ENCODE results near the gene SLBP. TPM values are rescaled to one million over a fixed set of nuclear protein-coding genes. Genes with fewer than 3 reads are reported as not detected.

SLBP gene
- total RNA-seq, 6 experiments from 2014 or later, result 44.7 to 61.9 (median 58.4) TPM

DNA sequence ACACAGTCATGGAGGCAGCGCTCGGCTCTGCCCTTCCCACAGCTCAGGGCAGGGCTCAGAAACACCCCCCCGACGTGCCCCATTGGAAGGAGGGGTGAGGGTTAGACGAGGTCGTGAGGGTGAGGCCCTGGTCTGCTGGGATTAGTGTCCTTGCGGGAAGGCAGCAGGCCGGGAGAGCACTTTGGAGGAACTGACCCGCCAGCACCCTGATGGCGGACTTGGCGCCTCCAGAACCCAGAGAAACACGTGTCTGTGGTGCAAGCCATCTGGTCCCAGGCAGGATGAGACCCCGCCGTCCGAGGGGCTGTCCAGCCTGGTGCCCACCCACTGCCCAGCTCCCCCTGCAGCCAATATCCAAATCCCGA is 35.5 kb upstream of the SLBP start:
- Mint-ChIP-seq H3K4me1 (ENCODE audit: low read depth) (no peaks in the 10 kb centered on the region), H3K9me3 (no peaks in the 10 kb centered on the region), H3K27ac (no peak overlapping the region), H3K4me3 (no peak overlapping the region), H3K27me3 (ENCODE audit: insufficient read depth) (peaks cover 2% of the 10 kb centered on the region; the same call in 1 of the 2 replicates), H3K36me3 (ENCODE audit: low read depth) (0 out of 2 replicates have a peak, but pooled peaks cover 4% of the 10 kb centered on the region)
- TF ChIP-seq, protein P1, sequence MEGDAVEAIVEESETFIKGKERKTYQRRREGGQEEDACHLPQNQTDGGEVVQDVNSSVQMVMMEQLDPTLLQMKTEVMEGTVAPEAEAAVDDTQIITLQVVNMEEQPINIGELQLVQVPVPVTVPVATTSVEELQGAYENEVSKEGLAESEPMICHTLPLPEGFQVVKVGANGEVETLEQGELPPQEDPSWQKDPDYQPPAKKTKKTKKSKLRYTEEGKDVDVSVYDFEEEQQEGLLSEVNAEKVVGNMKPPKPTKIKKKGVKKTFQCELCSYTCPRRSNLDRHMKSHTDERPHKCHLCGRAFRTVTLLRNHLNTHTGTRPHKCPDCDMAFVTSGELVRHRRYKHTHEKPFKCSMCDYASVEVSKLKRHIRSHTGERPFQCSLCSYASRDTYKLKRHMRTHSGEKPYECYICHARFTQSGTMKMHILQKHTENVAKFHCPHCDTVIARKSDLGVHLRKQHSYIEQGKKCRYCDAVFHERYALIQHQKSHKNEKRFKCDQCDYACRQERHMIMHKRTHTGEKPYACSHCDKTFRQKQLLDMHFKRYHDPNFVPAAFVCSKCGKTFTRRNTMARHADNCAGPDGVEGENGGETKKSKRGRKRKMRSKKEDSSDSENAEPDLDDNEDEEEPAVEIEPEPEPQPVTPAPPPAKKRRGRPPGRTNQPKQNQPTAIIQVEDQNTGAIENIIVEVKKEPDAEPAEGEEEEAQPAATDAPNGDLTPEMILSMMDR (IDR thresholded peaks at IDR 0.05), result no peak
- no peak for DNase-seq

DNA sequence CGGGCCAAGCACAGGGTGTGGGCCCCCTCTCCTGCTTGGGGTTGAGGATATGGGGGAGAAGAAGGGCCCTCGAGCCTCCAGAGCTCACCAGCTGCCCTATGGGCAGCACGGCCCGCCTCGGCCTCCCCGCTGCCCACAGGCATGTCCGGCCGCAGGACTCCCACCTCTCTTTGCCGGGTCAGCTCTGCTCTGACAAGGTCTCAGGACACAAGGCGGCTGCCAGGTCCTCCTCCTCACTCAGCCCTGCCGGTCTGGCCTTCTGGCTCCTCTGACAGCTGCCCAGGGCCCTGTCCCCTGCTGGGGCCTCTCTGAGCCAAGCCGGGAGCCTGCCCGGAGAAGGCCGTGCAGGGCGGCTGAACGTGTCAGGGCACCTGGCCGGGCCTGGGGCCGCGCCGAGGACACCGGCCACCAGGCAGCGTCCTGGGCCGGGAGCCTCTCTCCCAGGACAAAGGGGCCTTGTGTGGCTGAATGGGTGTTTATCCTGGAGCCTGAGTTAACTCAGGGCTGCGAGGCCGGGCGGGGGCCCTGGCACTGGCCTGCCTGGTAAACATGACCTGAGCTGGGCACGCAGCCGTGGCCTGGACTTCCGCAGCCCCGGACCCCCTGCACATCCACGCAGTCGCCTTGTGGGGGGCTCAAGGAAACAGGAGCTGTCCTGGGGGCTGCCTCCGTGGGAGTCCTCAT is 34.9 kb upstream of the SLBP start:
- Mint-ChIP-seq H3K36me3 (ENCODE audit: low read depth) (0 out of 2 replicates have a peak, but pooled peaks cover 4% of the 10 kb centered on the region), H3K9me3 (no peaks in the 10 kb centered on the region), H3K27me3 (ENCODE audit: insufficient read depth) (peaks cover 2% of the 10 kb centered on the region; the same call in 1 of the 2 replicates), H3K27ac (no peak overlapping the region), H3K4me3 (no peak overlapping the region), H3K4me1 (ENCODE audit: low read depth) (no peaks in the 10 kb centered on the region)
- TF ChIP-seq, protein P1 (IDR thresholded peaks at IDR 0.05), result no peak
- DNase-seq, result no peak

DNA sequence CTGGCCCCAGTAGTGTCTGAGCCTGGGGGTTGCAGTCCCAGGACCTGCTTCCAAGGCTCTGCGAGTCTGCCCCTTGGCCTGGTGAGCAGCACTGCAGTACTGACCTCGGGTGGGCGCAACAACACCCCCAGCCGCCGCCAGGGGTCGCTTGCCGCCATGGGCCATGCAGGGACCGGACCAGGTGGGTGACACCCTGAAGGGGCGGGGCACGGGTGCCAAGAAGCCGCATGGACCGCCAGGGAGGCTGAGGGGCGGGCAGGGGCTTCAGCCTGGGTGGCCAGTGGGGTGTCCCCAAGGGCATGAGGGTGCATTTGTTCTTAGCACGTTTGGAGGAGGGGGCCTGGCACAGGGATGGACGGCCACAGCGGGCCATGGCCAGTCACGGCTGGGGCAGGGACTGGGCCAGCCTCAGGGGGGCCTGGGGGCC is 34.2 kb upstream of the SLBP start:
- peak; percentile 65 for DNase-seq
- Mint-ChIP-seq H3K4me3 (no peak overlapping the region), H3K27ac (no peak overlapping the region), H3K27me3 (ENCODE audit: insufficient read depth) (peaks cover 2% of the 10 kb centered on the region; the same call in 1 of the 2 replicates), H3K9me3 (no peaks in the 10 kb centered on the region), H3K36me3 (ENCODE audit: low read depth) (0 out of 2 replicates have a peak, but pooled peaks cover 4% of the 10 kb centered on the region), H3K4me1 (ENCODE audit: low read depth) (no peaks in the 10 kb centered on the region)
- TF ChIP-seq, protein P1 (IDR thresholded peaks at IDR 0.05), result peak; percentile 95

DNA sequence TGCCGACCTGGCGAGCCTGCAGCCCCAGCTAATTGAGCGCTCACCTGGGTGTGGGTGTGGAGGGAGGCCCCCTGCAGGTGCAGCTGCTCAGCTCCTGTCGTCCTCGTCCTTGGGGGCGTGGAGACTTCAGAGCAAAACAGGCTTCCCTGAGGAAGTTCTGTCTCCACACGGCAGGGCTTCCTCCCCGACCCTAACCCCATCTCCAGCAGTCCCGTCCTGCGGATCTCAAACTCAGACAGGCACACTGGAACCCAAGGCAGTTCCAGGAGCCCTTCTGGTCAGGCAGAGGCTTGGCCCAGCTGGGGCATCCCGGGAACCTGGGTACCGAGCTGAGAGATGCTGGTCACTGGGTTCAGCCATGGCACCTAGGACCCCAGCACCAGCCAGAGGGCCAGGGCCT is 33.6 kb upstream of the SLBP start:
- Mint-ChIP-seq H3K27me3 (ENCODE audit: insufficient read depth) (peaks cover 2% of the 10 kb centered on the region; the same call in 1 of the 2 replicates), H3K9me3 (no peaks in the 10 kb centered on the region), H3K4me1 (ENCODE audit: low read depth) (no peaks in the 10 kb centered on the region), H3K4me3 (no peak overlapping the region), H3K36me3 (ENCODE audit: low read depth) (peaks cover 7% of the 10 kb centered on the region; the same call in 1 of the 2 replicates), H3K27ac (no peak overlapping the region)
- no peak for DNase-seq
- TF ChIP-seq, protein P1 (IDR thresholded peaks at IDR 0.05), result no peak

DNA sequence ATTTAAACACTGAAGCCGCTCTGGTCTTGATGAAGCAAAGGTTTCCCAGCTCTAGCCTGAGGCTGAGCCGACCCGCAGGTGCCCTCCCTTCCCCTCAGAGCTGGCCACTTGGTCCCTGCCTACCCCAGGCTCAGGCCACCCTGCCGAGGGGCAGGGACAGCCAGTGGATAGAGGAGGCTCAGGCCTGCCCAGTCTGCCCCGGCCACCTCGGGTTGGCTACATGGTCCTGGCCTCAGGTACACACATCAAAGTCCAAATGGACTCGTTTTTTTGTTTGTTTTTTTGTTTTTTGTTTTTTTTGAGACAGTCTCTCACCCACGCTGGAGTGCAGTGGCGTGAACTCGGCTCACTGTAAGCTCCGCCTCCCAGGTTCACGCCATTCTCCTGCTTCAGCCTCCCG is 33.0 kb upstream of the SLBP start:
- DNase-seq, result no peak
- no peak overlapping the region for H3K4me3 Mint-ChIP-seq
- TF ChIP-seq, protein P1 (IDR thresholded peaks at IDR 0.05), result no peak
- H3K36me3 Mint-ChIP-seq (ENCODE audit: low read depth), result peaks cover 9% of the 10 kb centered on the region; the same call in 1 of the 2 replicates
- H3K9me3 Mint-ChIP-seq, result no peaks in the 10 kb centered on the region
- H3K4me1 Mint-ChIP-seq (ENCODE audit: low read depth), result no peaks in the 10 kb centered on the region
- H3K27ac Mint-ChIP-seq, result no peak overlapping the region
- peaks cover 2% of the 10 kb centered on the region; the same call in 1 of the 2 replicates for H3K27me3 Mint-ChIP-seq (ENCODE audit: insufficient read depth)

Data from HFFc6 (cell line).